Measurements from ENCODE around the gene CCN5.
"Not testable (repeated sequence)": the region's sequence is repeated elsewhere in the genome, so short reads cannot be mapped to it uniquely, and the experiment has no call there.

DNA sequence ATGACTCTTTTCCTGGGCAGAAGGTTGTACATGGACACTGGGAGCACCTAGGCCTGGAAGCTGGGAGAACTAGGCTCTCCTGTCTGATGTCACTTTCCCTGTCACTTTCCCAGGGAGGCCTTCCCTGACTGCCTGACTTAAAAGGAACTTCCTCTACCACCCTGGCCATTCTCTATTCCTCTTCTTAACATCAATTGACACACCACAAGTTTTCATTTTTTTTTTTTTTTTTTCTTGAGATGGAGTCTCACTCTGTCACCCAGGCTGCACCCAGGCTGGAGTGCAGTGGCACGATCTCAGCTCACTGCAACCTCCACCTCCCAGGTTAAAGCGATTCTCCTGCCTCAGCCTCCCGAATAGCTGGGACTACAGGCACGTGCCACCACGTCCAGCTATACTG is 18.1 kb upstream of the CCN5 start:
- TF ChIP-seq CTCF (IDR thresholded peaks at IDR 0.05; ENCODE audit: insufficient read depth, low read length, poor library complexity, severe bottlenecking); EZH2phosphoT487 (conservative IDR thresholded peaks at IDR 0.05; ENCODE audit: low read length): not testable (repeated sequence)
